ENCODE data around the gene ZNF878. TPM values are rescaled to one million over a fixed set of nuclear protein-coding genes. Genes with fewer than 3 reads are reported as not detected.

The ZNF878 gene
- total RNA-seq, 1 donor from 2014 or later = 0.38 TPM

DNA sequence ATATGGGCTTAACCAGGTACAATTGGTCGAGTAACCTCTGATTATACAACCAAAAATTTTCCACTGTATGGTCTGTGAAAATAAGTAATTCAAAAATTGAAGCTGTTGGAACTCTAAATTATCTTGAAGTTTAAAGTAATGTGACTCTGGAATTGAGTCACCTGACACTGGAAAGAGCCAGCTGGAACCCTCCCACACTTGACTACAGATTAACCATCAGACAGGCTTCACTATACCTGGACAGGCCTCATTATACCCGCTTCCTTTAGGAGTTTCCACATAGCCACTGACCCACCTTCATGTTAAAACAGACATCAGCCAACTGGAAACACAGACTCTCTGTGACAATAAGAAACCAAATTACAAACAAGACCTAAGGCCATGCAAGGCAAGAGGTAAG is 18.6 kb downstream of the ZNF878 start:
- peaks cover 16% of the 10 kb centered on the region for H3K4me1 Mint-ChIP-seq (ENCODE audit: unreplicated experiment)
- peak overlapping the region; percentile 93 for H3K4me3 Mint-ChIP-seq (ENCODE audit: unreplicated experiment)
- H3K9me3 Mint-ChIP-seq (ENCODE audit: unreplicated experiment) = no peaks in the 10 kb centered on the region
- DNase-seq (ENCODE audit: extremely low spot score, unreplicated experiment) = no peak
- no peak for TF ChIP-seq CTCF (IDR thresholded peaks at IDR 0.05)
- no peaks in the 10 kb centered on the region for H3K27me3 Mint-ChIP-seq (ENCODE audit: unreplicated experiment)
- H3K36me3 Mint-ChIP-seq (ENCODE audit: unreplicated experiment) = peaks cover 13% of the 10 kb centered on the region
- peak overlapping the region; percentile 91 for H3K27ac Mint-ChIP-seq (ENCODE audit: unreplicated experiment)

GRCh38 chr19:12015753-12016116 is 37.0 kb downstream of the ZNF878 start:
- Mint-ChIP-seq H3K9me3 (ENCODE audit: unreplicated experiment) (peaks cover 29% of the 10 kb centered on the region), H3K36me3 (ENCODE audit: unreplicated experiment) (peaks cover 64% of the 10 kb centered on the region), H3K27ac (ENCODE audit: unreplicated experiment) (no peak overlapping the region), H3K4me3 (ENCODE audit: unreplicated experiment) (no peak overlapping the region), H3K4me1 (ENCODE audit: unreplicated experiment) (no peaks in the 10 kb centered on the region), H3K27me3 (ENCODE audit: unreplicated experiment) (no peaks in the 10 kb centered on the region)
- DNase-seq (ENCODE audit: extremely low spot score, unreplicated experiment) = no peak
- TF ChIP-seq CTCF (IDR thresholded peaks at IDR 0.05) = no peak

- H3K9me3 Mint-ChIP-seq (ENCODE audit: unreplicated experiment) = peaks cover 29% of the 10 kb centered on the region
- no peak overlapping the region for H3K27ac Mint-ChIP-seq (ENCODE audit: unreplicated experiment)
- H3K4me3 Mint-ChIP-seq (ENCODE audit: unreplicated experiment) = no peak overlapping the region
- H3K27me3 Mint-ChIP-seq (ENCODE audit: unreplicated experiment) = no peaks in the 10 kb centered on the region
- DNase-seq (ENCODE audit: extremely low spot score, unreplicated experiment) = no peak
- TF ChIP-seq CTCF (IDR thresholded peaks at IDR 0.05) = no peak
- peaks cover 64% of the 10 kb centered on the region for H3K36me3 Mint-ChIP-seq (ENCODE audit: unreplicated experiment)
- H3K4me1 Mint-ChIP-seq (ENCODE audit: unreplicated experiment) = no peaks in the 10 kb centered on the region
These were observed 37.6 kb downstream of the ZNF878 start for GRCh38 chr19:12015015-12015752.

GRCh38 chr19:12000152-12000981 is 52.4 kb downstream of the ZNF878 start:
- peak overlapping the region; percentile 19 for H3K27ac Mint-ChIP-seq (ENCODE audit: unreplicated experiment)

More at GRCh38 chr19:12000152-12000981, 52.4 kb downstream of the ZNF878 start:
- Mint-ChIP-seq H3K4me1 (ENCODE audit: unreplicated experiment) (peaks cover 14% of the 10 kb centered on the region), H3K9me3 (ENCODE audit: unreplicated experiment) (peaks cover 12% of the 10 kb centered on the region), H3K27me3 (ENCODE audit: unreplicated experiment) (no peaks in the 10 kb centered on the region), H3K36me3 (ENCODE audit: unreplicated experiment) (peaks cover 23% of the 10 kb centered on the region), H3K4me3 (ENCODE audit: unreplicated experiment) (peak overlapping the region; percentile 4)
- TF ChIP-seq CTCF (IDR thresholded peaks at IDR 0.05) = no peak
- no peak for DNase-seq (ENCODE audit: extremely low spot score, unreplicated experiment)

Measured in osteocyte (in vitro differentiated cells).